DOHH2 (cell line): ENCODE data around the gene KDM6A.
"Not testable (repeated sequence)": the region's sequence is repeated elsewhere in the genome, so short reads cannot be mapped to it uniquely, and the experiment has no call there.

Source experiments
- H3F3A ChIP-seq: fragments of 200-600 bp; sonication (generic), shearing (Covaris generic); 2 replicates; pipeline ENCODE4 v1.6.0; 2016; ENCODE audit warnings: antibody characterized with exemption, mild to moderate bottlenecking; ENCODE audit not compliant: control insufficient read depth, insufficient read depth
- H3K27ac ChIP-seq: fragments of 200-600 bp; sonication (generic); 2 replicates; pipeline ENCODE4 v1.5.1; 2014; ENCODE audit warnings: low read depth, mild to moderate bottlenecking, low read length, moderate library complexity
- H3K27me3 ChIP-seq: fragments of 200-600 bp; sonication (generic); 2 replicates; pipeline ENCODE4 v1.6.1; 2014; ENCODE audit warnings: mild to moderate bottlenecking, low read length, mixed read lengths; ENCODE audit not compliant: control insufficient read depth
- H3K36me3 ChIP-seq: fragments of 200-600 bp; sonication (generic); 2 replicates; pipeline ENCODE4 v1.6.1; 2014; ENCODE audit warnings: mild to moderate bottlenecking, low read length, moderate library complexity, mixed read lengths; ENCODE audit not compliant: control insufficient read depth
- H3K4me1 ChIP-seq: fragments of 200-600 bp; sonication (generic); 2 replicates; pipeline ENCODE4 v1.6.1; 2014; ENCODE audit warnings: mild to moderate bottlenecking, low read length, mixed read lengths; ENCODE audit not compliant: control insufficient read depth
- H3K4me2 ChIP-seq: fragments of 200-600 bp; sonication (generic); 2 replicates; pipeline ENCODE4 v1.6.0; 2014; ENCODE audit warnings: mild to moderate bottlenecking, low read length, moderate library complexity
- H3K4me3 ChIP-seq: fragments of 200-600 bp; sonication (generic); 2 replicates; pipeline ENCODE4 v1.5.1; 2014; ENCODE audit warnings: mild to moderate bottlenecking, low read length, mixed read lengths
- H3K79me2 ChIP-seq: fragments of 200-600 bp; sonication (generic); 2 replicates; pipeline ENCODE4 v1.6.1; 2014; ENCODE audit warnings: mild to moderate bottlenecking, low read length, mixed read lengths; ENCODE audit not compliant: control insufficient read depth
- H3K9me2 ChIP-seq: fragments of 200-600 bp; sonication (generic); replicated peaks from 2 replicates; pipeline ENCODE4 v1.6.1; 2014; ENCODE audit warnings: mild to moderate bottlenecking, low read length, mixed read lengths; ENCODE audit not compliant: control insufficient read depth
- H3K9me3 ChIP-seq: fragments of 200-600 bp; sonication (generic); 2 replicates; pipeline ENCODE4 v1.6.1; 2014; ENCODE audit warnings: antibody characterized with exemption, low read length, mixed read lengths; ENCODE audit not compliant: control insufficient read depth, insufficient read depth
- H4K20me1 ChIP-seq: fragments of 200-600 bp; sonication (generic); 2 replicates; pipeline ENCODE4 v1.6.0; 2014; ENCODE audit warnings: low read depth, mild to moderate bottlenecking, antibody characterized with exemption, low read length, moderate library complexity; ENCODE audit not compliant: control insufficient read depth, insufficient read depth
- EZH2phosphoT487 ChIP-seq: fragments of 200-600 bp; sonication (generic); IDR thresholded peaks from 2 replicates; pipeline ENCODE4 v1.6.1; 2017; ENCODE audit warnings: borderline replicate concordance, mild to moderate bottlenecking, antibody characterized with exemption, low read length, moderate library complexity, mixed read lengths
- TF ChIP-seq, protein P1 (sequence below): fragments of 200-600 bp; sonication (generic); IDR thresholded peaks from one replicate; pipeline ENCODE4 v1.5.1; 2014; ENCODE audit warnings: antibody characterized with exemption, mild to moderate bottlenecking, low read depth, low read length; ENCODE audit not compliant: poor library complexity, severe bottlenecking

Gene KDM6A

GRCh38 chrX:45031830-45032378, 158.9 kb downstream of the KDM6A start:
- H3K4me1 ChIP-seq = no peaks in the 10 kb centered on the region
- H3F3A ChIP-seq = no peaks in the 10 kb centered on the region
- no peak overlapping the region for H3K27ac ChIP-seq
- no peaks in the 10 kb centered on the region for H4K20me1 ChIP-seq
- H3K9me3 ChIP-seq = no peaks in the 10 kb centered on the region
- no peaks in the 10 kb centered on the region for H3K36me3 ChIP-seq
- TF ChIP-seq, protein P1, sequence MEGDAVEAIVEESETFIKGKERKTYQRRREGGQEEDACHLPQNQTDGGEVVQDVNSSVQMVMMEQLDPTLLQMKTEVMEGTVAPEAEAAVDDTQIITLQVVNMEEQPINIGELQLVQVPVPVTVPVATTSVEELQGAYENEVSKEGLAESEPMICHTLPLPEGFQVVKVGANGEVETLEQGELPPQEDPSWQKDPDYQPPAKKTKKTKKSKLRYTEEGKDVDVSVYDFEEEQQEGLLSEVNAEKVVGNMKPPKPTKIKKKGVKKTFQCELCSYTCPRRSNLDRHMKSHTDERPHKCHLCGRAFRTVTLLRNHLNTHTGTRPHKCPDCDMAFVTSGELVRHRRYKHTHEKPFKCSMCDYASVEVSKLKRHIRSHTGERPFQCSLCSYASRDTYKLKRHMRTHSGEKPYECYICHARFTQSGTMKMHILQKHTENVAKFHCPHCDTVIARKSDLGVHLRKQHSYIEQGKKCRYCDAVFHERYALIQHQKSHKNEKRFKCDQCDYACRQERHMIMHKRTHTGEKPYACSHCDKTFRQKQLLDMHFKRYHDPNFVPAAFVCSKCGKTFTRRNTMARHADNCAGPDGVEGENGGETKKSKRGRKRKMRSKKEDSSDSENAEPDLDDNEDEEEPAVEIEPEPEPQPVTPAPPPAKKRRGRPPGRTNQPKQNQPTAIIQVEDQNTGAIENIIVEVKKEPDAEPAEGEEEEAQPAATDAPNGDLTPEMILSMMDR = no peak
- H3K4me3 ChIP-seq = no peak overlapping the region
- H3K79me2 ChIP-seq = peaks cover 23% of the 10 kb centered on the region
- H3K4me2 ChIP-seq = no peak overlapping the region
- no peaks in the 10 kb centered on the region for H3K9me2 ChIP-seq
- no peaks in the 10 kb centered on the region for H3K27me3 ChIP-seq

DNA sequence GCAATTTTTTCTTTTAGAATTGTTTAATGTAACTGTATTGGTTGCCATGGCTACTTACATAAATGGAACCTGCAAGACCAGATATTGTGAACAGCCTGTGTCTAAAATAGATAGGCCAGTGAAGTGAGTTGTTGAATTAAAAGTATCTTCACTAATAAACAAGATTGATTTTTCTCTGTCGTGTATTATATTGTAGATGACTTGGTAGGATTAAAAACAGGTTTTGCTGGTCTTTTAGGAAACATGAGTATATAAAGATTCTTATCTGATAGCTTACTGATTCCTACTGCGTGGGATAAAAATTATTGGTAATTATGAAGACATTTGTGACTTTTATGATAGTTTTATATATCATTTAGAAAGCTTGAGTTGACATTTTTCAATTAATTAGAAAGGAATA, 162.1 kb downstream of the KDM6A start:
- Histone ChIP-seq H3K4me2 (no peak overlapping the region), H3K79me2 (peaks cover 17% of the 10 kb centered on the region)

DNA sequence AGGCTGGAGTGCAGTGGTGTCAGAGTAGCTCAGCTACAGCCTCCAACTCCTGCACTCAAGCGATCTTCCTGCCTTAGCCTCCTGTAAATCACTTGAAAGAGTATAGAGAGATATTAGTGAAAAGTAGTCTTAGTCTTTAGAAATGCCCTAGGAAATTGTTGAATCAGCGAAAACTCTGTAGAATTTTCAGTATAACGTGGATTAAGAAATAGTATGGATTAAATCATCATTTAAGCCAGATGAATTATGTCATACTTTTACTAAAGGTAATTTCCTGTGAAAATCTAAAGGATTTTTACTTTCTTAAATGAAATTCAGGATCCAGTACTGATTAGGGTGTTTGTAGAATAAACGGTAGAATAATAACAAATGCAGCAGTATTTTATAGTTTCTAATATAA, 163.2 kb downstream of the KDM6A start:
- Histone ChIP-seq H3K4me1 (no peaks in the 10 kb centered on the region), H3K4me2 (no peak overlapping the region), H3K79me2 (peaks cover 14% of the 10 kb centered on the region), H4K20me1 (no peaks in the 10 kb centered on the region), H3K9me3 (no peaks in the 10 kb centered on the region), H3F3A (no peaks in the 10 kb centered on the region), H3K4me3 (no peak overlapping the region), H3K36me3 (no peaks in the 10 kb centered on the region), H3K27ac (no peak overlapping the region), H3K27me3 (no peaks in the 10 kb centered on the region), H3K9me2 (no peaks in the 10 kb centered on the region)
- no peak for TF ChIP-seq EZH2phosphoT487

More for the DNA sequence above, 162.1 kb downstream of the KDM6A start:
- Histone ChIP-seq H3K4me1 (no peaks in the 10 kb centered on the region), H3K4me3 (no peak overlapping the region), H3K36me3 (no peaks in the 10 kb centered on the region), H3K9me2 (no peaks in the 10 kb centered on the region), H4K20me1 (no peaks in the 10 kb centered on the region), H3F3A (no peaks in the 10 kb centered on the region), H3K27me3 (no peaks in the 10 kb centered on the region), H3K27ac (no peak overlapping the region), H3K9me3 (no peaks in the 10 kb centered on the region)
- TF ChIP-seq EZH2phosphoT487 = no peak
- TF ChIP-seq, protein P1 = no peak

GRCh38 chrX:45040137-45040536, 167.1 kb downstream of the KDM6A start:
- not testable (repeated sequence) for H3K27ac ChIP-seq, H3K9me3 ChIP-seq, H3K36me3 ChIP-seq

More at GRCh38 chrX:45040137-45040536, 167.1 kb downstream of the KDM6A start:
- H3K9me2 ChIP-seq, H3K4me1 ChIP-seq, H3K4me3 ChIP-seq, H3K4me2 ChIP-seq, H3F3A ChIP-seq, H3K27me3 ChIP-seq, H3K79me2 ChIP-seq, H4K20me1 ChIP-seq: not testable (repeated sequence)
